Measurements from ENCODE around the gene AGAP6. TPM values are rescaled to one million over a fixed set of nuclear protein-coding genes. Genes with fewer than 3 reads are reported as not detected.
"Not testable (repeated sequence)": the region's sequence is repeated elsewhere in the genome, so short reads cannot be mapped to it uniquely, and the experiment has no call there.

Gene AGAP6
- polyA plus RNA-seq, 12 donors = 7.0 to 24.6 (median 14.0) TPM; not detected in 1

- no peak for DNase-seq
Observed at GRCh38 chr10:50021646-50022045, 33.4 kb downstream of the AGAP6 start.

GRCh38 chr10:50024716-50025383 is 36.6 kb downstream of the AGAP6 start:
- not testable (repeated sequence) for DNase-seq

GRCh38 chr10:50025627-50026026 is 37.4 kb downstream of the AGAP6 start:
- no peak for DNase-seq

GRCh38 chr10:50027195-50027594 is 39.0 kb downstream of the AGAP6 start:
- DNase-seq = no peak

- DNase-seq = no peak
Observed at GRCh38 chr10:50033481-50033880, 45.3 kb downstream of the AGAP6 start.

GRCh38 chr10:50035337-50035736 is 47.1 kb downstream of the AGAP6 start:
- DNase-seq = not testable (repeated sequence)

- no peak for DNase-seq
Observed at GRCh38 chr10:50044941-50045664, 56.9 kb downstream of the AGAP6 start.

GRCh38 chr10:50046457-50046856 is 58.3 kb downstream of the AGAP6 start:
- DNase-seq = not testable (repeated sequence)

GRCh38 chr10:50047594-50047993 is 59.4 kb downstream of the AGAP6 start:
- not testable (repeated sequence) for DNase-seq

GRCh38 chr10:50051995-50052660 is 63.9 kb downstream of the AGAP6 start:
- not testable (repeated sequence) for DNase-seq

GRCh38 chr10:50052778-50053376 is 64.7 kb downstream of the AGAP6 start:
- DNase-seq = not testable (repeated sequence)

GRCh38 chr10:50055494-50056292 is 67.5 kb downstream of the AGAP6 start:
- DNase-seq = not testable (repeated sequence)

GRCh38 chr10:50056654-50057053 is 68.4 kb downstream of the AGAP6 start:
- not testable (repeated sequence) for DNase-seq

- not testable (repeated sequence) for DNase-seq
Observed at GRCh38 chr10:50058727-50059126, 70.5 kb downstream of the AGAP6 start.

GRCh38 chr10:50059946-50060345 is 71.7 kb downstream of the AGAP6 start:
- not testable (repeated sequence) for DNase-seq

Other genes starting within 250 kb of the AGAP6 start
- gene OGDHL, start 226.1 kb upstream of the AGAP6 start, polyA plus RNA-seq (ENCODE audit: insufficient read length in 12 of 12) = under 1 TPM in 10 of 12 donors, not detected in 2; 0.16 to 0.68 (median 0.42) TPM
- gene PARG, start 46.4 kb upstream of the AGAP6 start, polyA plus RNA-seq (ENCODE audit: insufficient read length in 12 of 12) = 10 to 100 TPM in 11 of 12 donors, not detected in 1; 17.7 to 25.2 (median 20.6) TPM
- gene TIMM23B, start 46.4 kb upstream of the AGAP6 start, polyA plus RNA-seq (ENCODE audit: insufficient read length in 12 of 12) = 10 to 100 TPM in 11 of 12 donors, not detected in 1; 11.3 to 27.8 (median 15.0) TPM
- 10 to 100 TPM in 11 of 12 donors, not detected in 1; 21.3 to 55.9 (median 32.3) TPM for gene WASHC2A, start 79.5 kb downstream of the AGAP6 start, polyA plus RNA-seq (ENCODE audit: insufficient read length in 12 of 12)

All from muscle of arm (tissue), 12 donors.